Epithelial cell of proximal tubule (primary cell): ENCODE data around the gene FEV. TPM values are rescaled to one million over a fixed set of nuclear protein-coding genes. Genes with fewer than 3 reads are reported as not detected.

Experiments
- DNase-seq: peaks from one replicate; pipeline ENCODE4 v3.0.0-alpha.2; 2011; ENCODE audit warnings: low read depth
- H3K4me3 ChIP-seq: 2 replicates; pipeline ENCODE4 v1.5.1; 2011; ENCODE audit warnings: low read depth, mild to moderate bottlenecking, low read length
- CTCF ChIP-seq: conservative IDR thresholded peaks from 2 replicates; pipeline ENCODE4 v1.5.1; 2012; ENCODE audit warnings: low read depth, mild to moderate bottlenecking, low read length
- total RNA-seq: library from RNA; depleted of rRNA; stranded (reverse); fragments of >200 nt; gene quantifications from 2 replicates; pipeline ENCODE4 v1.2.3, GENCODE V29; 2015

FEV gene
- total RNA-seq, 1 donor from 2014 or later, result not detected

DNA sequence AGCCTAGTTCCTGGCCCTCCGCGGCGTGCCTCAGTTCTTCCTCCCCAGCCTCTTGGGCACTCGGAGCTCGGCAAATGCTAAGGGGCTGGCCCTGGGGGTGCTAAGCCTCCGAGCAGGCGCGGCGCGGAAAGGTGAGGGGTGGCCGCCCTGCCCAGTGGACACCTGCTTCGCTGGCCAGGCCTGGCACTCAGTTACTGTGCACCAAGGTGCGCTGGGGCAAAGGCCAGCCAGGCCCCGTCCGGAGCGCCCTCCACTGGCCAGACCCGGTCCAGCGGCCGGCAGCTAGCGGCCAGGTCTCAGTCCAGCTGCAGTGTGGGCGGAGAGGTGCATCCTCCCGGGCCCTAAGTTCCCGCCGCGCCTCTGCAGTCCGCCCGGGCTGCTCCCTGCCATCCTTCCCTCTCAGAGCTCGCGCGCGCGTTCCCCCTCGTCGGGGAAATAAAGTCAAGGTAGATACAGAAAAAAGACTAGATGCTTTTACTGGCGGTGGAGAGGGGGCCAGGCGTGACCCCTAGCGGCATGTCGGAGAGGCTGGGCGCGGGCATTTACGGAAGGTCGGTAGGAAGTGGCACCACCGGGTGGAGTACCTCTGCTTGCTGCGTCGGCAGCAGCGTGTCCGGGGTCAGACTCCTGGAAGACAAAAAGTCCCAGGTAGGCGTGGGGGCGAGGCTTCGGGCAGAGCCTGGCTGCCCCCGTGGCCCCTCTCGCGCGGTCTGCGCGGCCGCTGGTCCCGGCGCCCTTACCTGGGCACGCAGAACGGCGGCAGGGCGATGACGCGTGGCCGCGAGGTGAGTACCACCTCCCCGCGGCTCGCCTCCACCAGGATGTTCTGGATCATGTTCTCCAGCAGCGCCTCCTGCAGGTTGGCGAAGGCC lies 17.6 kb upstream of the FEV start:
- peak; percentile 57 for TF ChIP-seq CTCF
- peak overlapping the region; percentile 23 for H3K4me3 ChIP-seq
- no peak for DNase-seq

DNA sequence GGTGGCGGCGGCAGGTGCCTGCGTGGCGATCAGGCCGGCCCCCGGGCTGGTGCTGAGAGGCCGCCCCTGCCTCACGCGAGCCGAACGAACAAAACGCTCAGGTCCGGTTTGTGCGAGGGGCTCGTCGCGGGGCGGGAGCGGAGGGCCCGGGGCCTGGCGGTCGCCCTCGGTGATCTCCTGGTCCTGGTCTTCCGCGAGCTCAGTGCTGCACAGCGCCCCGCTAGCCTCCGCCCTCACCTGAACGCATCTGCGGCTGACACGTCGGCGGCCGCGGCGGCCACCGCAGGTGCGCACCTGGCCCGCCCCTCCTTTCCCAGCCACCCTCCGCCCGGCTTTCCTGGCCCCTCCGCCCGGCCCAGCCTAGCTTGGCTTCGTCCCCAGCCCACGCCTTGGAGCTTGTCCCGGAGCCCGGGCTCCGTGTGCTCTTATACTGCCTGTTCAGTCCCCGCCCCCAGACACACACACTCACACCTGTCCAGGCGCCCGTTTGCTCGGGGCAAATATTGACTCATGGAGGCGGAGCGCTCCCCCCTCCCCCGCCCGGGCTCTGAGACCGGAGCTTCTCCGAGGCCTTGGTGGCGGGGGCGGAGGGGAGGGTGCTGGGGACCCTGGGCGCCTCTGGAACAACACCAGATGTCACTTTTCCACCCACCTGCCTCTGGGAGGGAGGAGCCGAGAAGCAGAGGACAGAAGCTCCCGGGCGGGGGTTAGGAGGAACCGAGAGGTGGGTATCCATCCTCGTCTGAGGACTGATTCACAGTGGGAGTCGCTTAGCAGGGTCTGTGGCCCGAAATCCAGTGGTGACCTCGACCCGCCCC lies 16.8 kb upstream of the FEV start:
- TF ChIP-seq CTCF, result no peak
- H3K4me3 ChIP-seq, result no peak overlapping the region
- no peak for DNase-seq

- no peak for TF ChIP-seq CTCF
- no peak for DNase-seq
- no peak overlapping the region for H3K4me3 ChIP-seq
These were observed 16.2 kb upstream of the FEV start for GRCh38 chr2:219001100-219001576.

DNA sequence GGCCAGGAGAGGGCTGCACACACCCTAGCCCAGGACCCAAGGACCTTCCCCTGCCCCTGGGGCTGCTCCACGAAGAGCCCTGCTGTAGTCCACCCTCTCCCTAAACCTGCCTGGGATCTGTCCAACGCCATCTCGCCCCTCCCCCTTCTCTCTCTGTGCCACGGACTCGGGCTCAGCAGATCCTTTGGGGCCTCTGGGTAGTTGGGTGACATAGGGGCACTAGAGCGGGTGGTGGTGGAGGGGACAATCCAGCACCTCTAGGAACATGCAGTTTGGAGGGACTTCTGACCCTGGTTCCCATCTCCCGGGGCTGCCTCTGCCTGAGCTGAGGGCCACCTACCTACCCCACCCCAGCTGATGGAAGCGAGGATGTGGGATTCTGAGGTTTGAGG lies 15.6 kb upstream of the FEV start:
- no peak for DNase-seq
- no peak overlapping the region for H3K4me3 ChIP-seq
- no peak for TF ChIP-seq CTCF

DNA sequence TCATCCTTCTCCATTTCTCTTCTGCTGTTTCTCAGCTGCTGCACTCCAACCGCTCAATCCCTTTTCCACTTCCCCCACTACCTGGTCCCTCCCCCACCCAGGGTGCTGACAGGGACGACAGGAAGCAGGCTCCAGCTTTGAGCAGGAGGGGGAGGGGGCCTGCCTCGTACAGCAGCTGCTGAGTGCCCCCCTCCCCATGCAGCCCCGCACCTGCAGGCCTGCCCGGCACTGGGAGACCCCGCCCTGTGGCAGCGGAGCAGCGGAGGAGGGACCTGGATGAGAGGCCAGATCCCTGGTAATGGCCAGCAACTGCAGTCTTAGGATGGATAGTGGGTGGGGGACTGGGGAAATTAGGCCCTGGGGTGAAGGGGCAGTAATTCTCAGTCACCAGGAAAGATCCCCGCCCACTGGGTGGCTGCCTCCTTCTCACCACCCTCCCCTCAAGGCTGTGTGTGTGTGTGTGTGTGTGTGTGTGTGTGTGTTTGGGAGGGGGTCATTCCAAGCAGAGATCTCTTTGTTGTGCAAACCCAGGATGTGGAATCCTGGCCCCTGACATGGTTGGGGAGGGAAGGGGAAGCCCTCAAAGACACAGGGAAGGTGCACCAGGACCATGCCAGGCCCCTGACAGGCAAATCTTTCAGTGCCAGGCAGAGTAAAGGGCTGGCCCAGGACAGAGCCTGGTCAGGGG lies 15.0 kb upstream of the FEV start:
- no peak overlapping the region for H3K4me3 ChIP-seq
- DNase-seq, result no peak
- TF ChIP-seq CTCF, result no peak

GRCh38 chr2:218999021-218999880 lies 14.3 kb upstream of the FEV start:
- H3K4me3 ChIP-seq, result no peak overlapping the region
- no peak for DNase-seq
- TF ChIP-seq CTCF, result no peak
